Mononuclear cell (primary cell): Measurements from ENCODE around the gene INPP5E. TPM values are rescaled to one million over a fixed set of nuclear protein-coding genes. Genes with fewer than 3 reads are reported as not detected.

Experiments used
- H3K27me3 ChIP-seq: 2 replicates; pipeline ENCODE4 v1.6.0; 2011; ENCODE audit warnings: low read length, control low read depth; ENCODE audit not compliant: insufficient read depth
- H3K4me1 ChIP-seq: 2 replicates; pipeline ENCODE4 v1.5.1; 2011; ENCODE audit warnings: mild to moderate bottlenecking, low read length, control low read depth; ENCODE audit not compliant: insufficient read depth
- H3K4me3 ChIP-seq: 2 replicates; pipeline ENCODE4 v1.5.1; 2011; ENCODE audit warnings: mild to moderate bottlenecking, low read length, moderate library complexity
- H3K9me3 ChIP-seq: 2 replicates; pipeline ENCODE4 v1.5.1; 2011; ENCODE audit warnings: low read depth, mild to moderate bottlenecking, control low read depth, low read length
- total RNA-seq: library from RNA; depleted of rRNA; stranded (reverse); fragments of >200 nt; gene quantifications from one replicate; pipeline ENCODE4 v1.2.3, GENCODE V29; 2012

Gene INPP5E
- total RNA-seq, 1 donor = 5.5 TPM

- H3K4me3 ChIP-seq = no peak overlapping the region
- peaks cover 17% of the 10 kb centered on the region for H3K4me1 ChIP-seq
- H3K27me3 ChIP-seq = no peaks in the 10 kb centered on the region
- H3K9me3 ChIP-seq = no peaks in the 10 kb centered on the region
Measured at GRCh38 chr9:136383436-136383835, 56.2 kb downstream of the INPP5E start.

GRCh38 chr9:136381966-136382513 lies 57.6 kb downstream of the INPP5E start:
- Histone ChIP-seq H3K4me1 (peaks cover 21% of the 10 kb centered on the region), H3K4me3 (no peak overlapping the region), H3K27me3 (no peaks in the 10 kb centered on the region), H3K9me3 (no peaks in the 10 kb centered on the region)

GRCh38 chr9:136381311-136381710 lies 58.3 kb downstream of the INPP5E start:
- Histone ChIP-seq H3K27me3 (no peaks in the 10 kb centered on the region), H3K4me3 (no peak overlapping the region), H3K9me3 (no peaks in the 10 kb centered on the region), H3K4me1 (peaks cover 28% of the 10 kb centered on the region)

GRCh38 chr9:136380381-136380780 lies 59.3 kb downstream of the INPP5E start:
- Histone ChIP-seq H3K27me3 (no peaks in the 10 kb centered on the region), H3K4me1 (peaks cover 23% of the 10 kb centered on the region), H3K9me3 (no peaks in the 10 kb centered on the region), H3K4me3 (no peak overlapping the region)

GRCh38 chr9:136379891-136380290 lies 59.8 kb downstream of the INPP5E start:
- H3K9me3 ChIP-seq = no peaks in the 10 kb centered on the region
- H3K4me3 ChIP-seq = no peak overlapping the region
- peaks cover 18% of the 10 kb centered on the region for H3K4me1 ChIP-seq
- H3K27me3 ChIP-seq = no peaks in the 10 kb centered on the region

GRCh38 chr9:136379401-136379800 lies 60.2 kb downstream of the INPP5E start:
- Histone ChIP-seq H3K4me3 (no peak overlapping the region), H3K27me3 (no peaks in the 10 kb centered on the region), H3K4me1 (peaks cover 13% of the 10 kb centered on the region), H3K9me3 (no peaks in the 10 kb centered on the region)

GRCh38 chr9:136379003-136379287 lies 60.7 kb downstream of the INPP5E start:
- Histone ChIP-seq H3K4me1 (peaks cover 12% of the 10 kb centered on the region), H3K27me3 (no peaks in the 10 kb centered on the region), H3K9me3 (no peaks in the 10 kb centered on the region), H3K4me3 (no peak overlapping the region)

Other genes starting within 250 kb of the INPP5E start
- gene LHX3, start 234.7 kb downstream of the INPP5E start, total RNA-seq = not detected
- 8.1 TPM for gene QSOX2, start 194.0 kb downstream of the INPP5E start, total RNA-seq
- 0.10 TPM for gene CCDC187, start 135.8 kb downstream of the INPP5E start, total RNA-seq
- 2.6 TPM for gene GPSM1, start 112.3 kb downstream of the INPP5E start, total RNA-seq
- 9.0 TPM for gene DNLZ, start 76.1 kb downstream of the INPP5E start, total RNA-seq
- 8.5 TPM for gene CARD9, start 66.2 kb downstream of the INPP5E start, total RNA-seq
- 3.5 TPM for gene SNAPC4, start 39.7 kb downstream of the INPP5E start, total RNA-seq
- 16.2 TPM for gene ENTR1, start 29.2 kb downstream of the INPP5E start, total RNA-seq
- gene PMPCA, start 29.2 kb downstream of the INPP5E start, total RNA-seq = 36.6 TPM
- 38.0 TPM for gene SEC16A, start 43.2 kb upstream of the INPP5E start, total RNA-seq
- 28.1 TPM for gene NOTCH1, start 106.2 kb upstream of the INPP5E start, total RNA-seq
- gene EGFL7, start 223.1 kb upstream of the INPP5E start, total RNA-seq = 2.1 TPM
- 18.7 TPM for gene AGPAT2, start 247.6 kb upstream of the INPP5E start, total RNA-seq